Chondrocyte (in vitro differentiated cells): Measurements from ENCODE around the gene CEP72. TPM values are rescaled to one million over a fixed set of nuclear protein-coding genes. Genes with fewer than 3 reads are reported as not detected.

ENCODE experiments used
- DNase-seq: peaks from one replicate; pipeline ENCODE4 v3.0.0; 2021; ENCODE audit warnings: mixed read lengths, low spot score
- H3K27ac Mint-ChIP-seq: one replicate; pipeline ENCODE4 v1.8.0; 2021; ENCODE audit warnings: mild to moderate bottlenecking, moderate library complexity, mixed read lengths; ENCODE audit not compliant: unreplicated experiment
- H3K27me3 Mint-ChIP-seq: 2 replicates; pipeline ENCODE4 v1.8.0; 2021; ENCODE audit warnings: low read depth, mixed read lengths
- H3K36me3 Mint-ChIP-seq: 2 replicates; pipeline ENCODE4 v1.8.0; 2021; ENCODE audit warnings: low read depth, mixed read lengths
- H3K4me1 Mint-ChIP-seq: 2 replicates; pipeline ENCODE4 v1.8.0; 2021; ENCODE audit warnings: low read depth, mild to moderate bottlenecking, mixed read lengths
- H3K4me3 Mint-ChIP-seq: one replicate; pipeline ENCODE4 v1.8.0; 2021; ENCODE audit warnings: mild to moderate bottlenecking, moderate library complexity, mixed read lengths; ENCODE audit not compliant: unreplicated experiment
- H3K9me3 Mint-ChIP-seq: 2 replicates; pipeline ENCODE4 v1.8.0; 2021; ENCODE audit warnings: low read depth, mixed read lengths
- CTCF ChIP-seq: fragments of 200-600 bp; sonication (generic); IDR thresholded peaks from 2 replicates; pipeline ENCODE4 v1.5.0; 2021; ENCODE audit warnings: antibody characterized with exemption, mild to moderate bottlenecking, moderate library complexity
- total RNA-seq: library from RNA; stranded (reverse); gene quantifications from 3 replicates; pipeline ENCODE4 v1.2.1, GENCODE V29; 2021

CEP72 gene
- total RNA-seq, 1 donor from 2014 or later = 3.3 TPM

GRCh38 chr5:643811-644271 is 31.7 kb downstream of the CEP72 start:
- Mint-ChIP-seq H3K4me1 (peaks cover 8% of the 10 kb centered on the region), H3K4me3 (no peak overlapping the region), H3K27ac (no peak overlapping the region), H3K27me3 (no peaks in the 10 kb centered on the region), H3K36me3 (peaks cover 11% of the 10 kb centered on the region), H3K9me3 (no peaks in the 10 kb centered on the region)
- no peak for TF ChIP-seq CTCF
- DNase-seq = no peak

DNA sequence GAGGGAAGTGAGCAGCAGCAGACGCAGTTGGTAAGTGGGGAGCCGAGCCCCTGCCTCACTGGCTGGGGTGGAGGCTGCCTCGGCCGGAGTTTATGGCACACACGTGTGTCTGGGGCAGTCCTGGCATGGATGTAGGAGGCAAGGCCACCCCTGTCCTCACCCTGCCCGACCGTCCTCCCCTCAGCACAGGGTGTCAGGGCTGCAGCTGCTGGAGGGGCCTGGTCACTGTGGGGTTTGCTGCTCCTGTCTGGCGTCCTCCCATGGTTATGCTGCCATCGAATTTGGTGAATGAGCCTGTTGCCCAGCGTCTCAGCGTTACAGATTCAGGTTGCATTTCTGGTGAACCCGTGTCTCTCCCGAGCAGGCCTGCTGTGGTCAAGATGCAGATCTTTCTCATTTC is 32.4 kb downstream of the CEP72 start:
- Mint-ChIP-seq H3K27ac (no peak overlapping the region), H3K36me3 (peaks cover 11% of the 10 kb centered on the region), H3K27me3 (no peaks in the 10 kb centered on the region), H3K4me1 (peaks cover 8% of the 10 kb centered on the region), H3K4me3 (no peak overlapping the region), H3K9me3 (no peaks in the 10 kb centered on the region)
- no peak for TF ChIP-seq CTCF
- peak; percentile 50 for DNase-seq

DNA sequence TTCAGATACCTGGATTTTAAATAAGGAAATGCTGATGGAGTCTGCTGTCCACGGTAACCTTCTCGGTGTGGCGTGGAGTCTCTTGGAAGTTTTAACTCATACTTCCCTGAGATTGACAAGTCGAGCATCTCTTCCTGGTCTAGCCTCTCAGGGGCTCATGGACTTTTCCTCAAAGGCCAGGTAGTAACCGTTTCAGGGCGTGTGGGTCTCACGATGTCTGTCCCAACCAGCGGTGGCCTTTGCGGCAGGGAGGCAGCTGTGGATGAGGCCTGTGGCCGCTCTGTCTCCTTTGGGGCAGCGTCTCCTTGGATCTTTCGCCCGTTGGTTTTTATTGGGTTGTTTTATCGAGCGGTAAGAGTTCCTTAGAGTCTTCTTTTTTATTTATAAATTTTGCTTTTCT is 32.8 kb downstream of the CEP72 start:
- peaks cover 8% of the 10 kb centered on the region for H3K4me1 Mint-ChIP-seq
- peaks cover 11% of the 10 kb centered on the region for H3K36me3 Mint-ChIP-seq
- H3K4me3 Mint-ChIP-seq = no peak overlapping the region
- H3K27me3 Mint-ChIP-seq = no peaks in the 10 kb centered on the region
- no peak overlapping the region for H3K27ac Mint-ChIP-seq
- TF ChIP-seq CTCF = no peak
- H3K9me3 Mint-ChIP-seq = no peaks in the 10 kb centered on the region
- peak; percentile 68 for DNase-seq

DNA sequence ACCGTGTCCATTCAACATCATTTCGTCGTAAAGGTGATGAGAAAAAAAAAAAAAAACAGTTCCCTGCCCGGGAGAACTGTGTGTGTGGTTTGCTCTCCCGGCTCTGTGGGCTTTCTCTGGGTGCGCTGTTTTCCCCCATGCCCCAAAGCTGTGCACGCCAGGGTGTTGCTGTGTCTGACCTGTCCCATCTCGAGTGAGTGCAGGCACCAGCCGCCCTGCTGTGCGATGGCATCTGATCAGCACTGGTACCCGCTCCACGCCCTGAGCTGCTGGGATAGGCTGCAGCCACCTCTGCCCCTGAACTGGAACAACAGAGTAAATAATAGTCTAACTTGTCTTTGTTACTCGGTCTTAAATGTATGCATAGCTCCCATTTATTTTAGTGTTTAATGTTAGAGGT is 33.3 kb downstream of the CEP72 start:
- Mint-ChIP-seq H3K4me1 (peaks cover 8% of the 10 kb centered on the region), H3K27me3 (no peaks in the 10 kb centered on the region), H3K36me3 (peaks cover 7% of the 10 kb centered on the region), H3K9me3 (no peaks in the 10 kb centered on the region), H3K4me3 (no peak overlapping the region), H3K27ac (no peak overlapping the region)
- DNase-seq = peak; percentile 72
- TF ChIP-seq CTCF = no peak

- no peak for TF ChIP-seq CTCF
- no peak overlapping the region for H3K27ac Mint-ChIP-seq
- DNase-seq = peak; percentile 81
- peaks cover 8% of the 10 kb centered on the region for H3K4me1 Mint-ChIP-seq
- no peaks in the 10 kb centered on the region for H3K9me3 Mint-ChIP-seq
- H3K4me3 Mint-ChIP-seq = no peak overlapping the region
- H3K27me3 Mint-ChIP-seq = no peaks in the 10 kb centered on the region
- H3K36me3 Mint-ChIP-seq = peaks cover 7% of the 10 kb centered on the region
These were observed 34.5 kb downstream of the CEP72 start for GRCh38 chr5:646396-647201.
